OCI-LY1 (cell line): Measurements from ENCODE around the gene SMYD2.

Experiments
- H2AFZ ChIP-seq: fragments of 200-600 bp; sonication (generic), shearing (Covaris generic); 2 replicates; pipeline ENCODE4 v1.6.0; 2014; ENCODE audit warnings: antibody characterized with exemption, mild to moderate bottlenecking, low read length
- H3F3A ChIP-seq: fragments of 200-600 bp; sonication (generic), shearing (Covaris generic); 2 replicates; pipeline ENCODE4 v1.6.0; 2014; ENCODE audit warnings: mild to moderate bottlenecking, antibody characterized with exemption, low read length, moderate library complexity; ENCODE audit not compliant: insufficient read depth
- H3K27ac ChIP-seq: fragments of 200-600 bp; sonication (generic); 2 replicates; pipeline ENCODE4 v1.5.1; 2014; ENCODE audit warnings: low read length, mixed run types, mild to moderate bottlenecking, low read depth; ENCODE audit not compliant: poor library complexity, severe bottlenecking
- H3K27me3 ChIP-seq: fragments of 200-600 bp; sonication (generic); 2 replicates; pipeline ENCODE4 v1.6.0; 2014; ENCODE audit warnings: antibody characterized with exemption, mild to moderate bottlenecking, low read length, moderate library complexity; ENCODE audit not compliant: insufficient read depth
- H3K36me3 ChIP-seq: fragments of 200-600 bp; sonication (generic); 2 replicates; pipeline ENCODE4 v1.6.1; 2014; ENCODE audit warnings: mild to moderate bottlenecking, antibody characterized with exemption, low read length, moderate library complexity, mixed read lengths; ENCODE audit not compliant: insufficient read depth
- H3K4me1 ChIP-seq: fragments of 200-600 bp; sonication (generic); 2 replicates; pipeline ENCODE4 v1.5.1; 2014; ENCODE audit warnings: mild to moderate bottlenecking, low read length, moderate library complexity; ENCODE audit not compliant: insufficient read depth, severe bottlenecking
- H3K4me2 ChIP-seq: fragments of 200-600 bp; sonication (generic), shearing (Covaris generic); 2 replicates; pipeline ENCODE4 v1.6.1; 2014; ENCODE audit warnings: low read length
- H3K4me3 ChIP-seq: fragments of 200-600 bp; sonication (generic); 2 replicates; pipeline ENCODE4 v1.5.1; 2014; ENCODE audit warnings: low read length, low read depth, mild to moderate bottlenecking, mixed read lengths; ENCODE audit not compliant: poor library complexity, severe bottlenecking
- H3K79me2 ChIP-seq: fragments of 200-600 bp; shearing (Covaris generic); 2 replicates; pipeline ENCODE4 v1.6.1; 2016; ENCODE audit warnings: mixed run types, low read length, mixed read lengths; ENCODE audit not compliant: insufficient read depth
- H3K9ac ChIP-seq: fragments of 200-600 bp; sonication (generic), shearing (Covaris generic); 2 replicates; pipeline ENCODE4 v1.6.1; 2014; ENCODE audit warnings: mild to moderate bottlenecking, low read length, mixed read lengths
- H3K9me2 ChIP-seq: fragments of 200-600 bp; sonication (generic), shearing (Covaris generic); 2 replicates; pipeline ENCODE4 v1.6.1; 2014; ENCODE audit warnings: low read depth, mild to moderate bottlenecking, low read length, mixed read lengths
- H3K9me3 ChIP-seq: fragments of 200-600 bp; shearing (Covaris generic); 2 replicates; pipeline ENCODE4 v1.6.1; 2014; ENCODE audit warnings: low read length, mixed read lengths
- H4K20me1 ChIP-seq: fragments of 200-600 bp; sonication (generic), shearing (Covaris generic); 2 replicates; pipeline ENCODE4 v1.6.0; 2016; ENCODE audit warnings: mild to moderate bottlenecking, low read length; ENCODE audit not compliant: insufficient read depth
- CTCF ChIP-seq: fragments of 200-600 bp; sonication (generic), shearing (Covaris generic); IDR thresholded peaks from 2 replicates; pipeline ENCODE4 v1.5.1; 2017; ENCODE audit warnings: mild to moderate bottlenecking, antibody characterized with exemption, low read length, moderate library complexity, mixed read lengths
- EZH2 ChIP-seq: fragments of 200-600 bp; sonication (generic), shearing (Covaris generic); IDR thresholded peaks from 2 replicates; pipeline ENCODE4 v1.8.0; 2017; ENCODE audit warnings: borderline replicate concordance, mixed run types, mild to moderate bottlenecking, antibody characterized with exemption, low read length, moderate library complexity, mixed read lengths

SMYD2 gene

GRCh38 chr1:214301526-214301925 is 20.6 kb downstream of the SMYD2 start:
- no peaks in the 10 kb centered on the region for H3K9me3 ChIP-seq
- no peaks in the 10 kb centered on the region for H3K36me3 ChIP-seq
- TF ChIP-seq EZH2, result no peak
- TF ChIP-seq CTCF, result no peak
- H3F3A ChIP-seq, result no peaks in the 10 kb centered on the region
- H3K27me3 ChIP-seq, result no peaks in the 10 kb centered on the region
- H3K9me2 ChIP-seq, result no peaks in the 10 kb centered on the region
- no peak overlapping the region for H3K4me2 ChIP-seq
- H2AFZ ChIP-seq, result no peak overlapping the region
- H4K20me1 ChIP-seq, result no peaks in the 10 kb centered on the region
- H3K4me3 ChIP-seq, result no peak overlapping the region
- H3K9ac ChIP-seq, result no peak overlapping the region
- no peak overlapping the region for H3K27ac ChIP-seq
- H3K4me1 ChIP-seq, result no peaks in the 10 kb centered on the region
- H3K79me2 ChIP-seq, result no peaks in the 10 kb centered on the region

DNA sequence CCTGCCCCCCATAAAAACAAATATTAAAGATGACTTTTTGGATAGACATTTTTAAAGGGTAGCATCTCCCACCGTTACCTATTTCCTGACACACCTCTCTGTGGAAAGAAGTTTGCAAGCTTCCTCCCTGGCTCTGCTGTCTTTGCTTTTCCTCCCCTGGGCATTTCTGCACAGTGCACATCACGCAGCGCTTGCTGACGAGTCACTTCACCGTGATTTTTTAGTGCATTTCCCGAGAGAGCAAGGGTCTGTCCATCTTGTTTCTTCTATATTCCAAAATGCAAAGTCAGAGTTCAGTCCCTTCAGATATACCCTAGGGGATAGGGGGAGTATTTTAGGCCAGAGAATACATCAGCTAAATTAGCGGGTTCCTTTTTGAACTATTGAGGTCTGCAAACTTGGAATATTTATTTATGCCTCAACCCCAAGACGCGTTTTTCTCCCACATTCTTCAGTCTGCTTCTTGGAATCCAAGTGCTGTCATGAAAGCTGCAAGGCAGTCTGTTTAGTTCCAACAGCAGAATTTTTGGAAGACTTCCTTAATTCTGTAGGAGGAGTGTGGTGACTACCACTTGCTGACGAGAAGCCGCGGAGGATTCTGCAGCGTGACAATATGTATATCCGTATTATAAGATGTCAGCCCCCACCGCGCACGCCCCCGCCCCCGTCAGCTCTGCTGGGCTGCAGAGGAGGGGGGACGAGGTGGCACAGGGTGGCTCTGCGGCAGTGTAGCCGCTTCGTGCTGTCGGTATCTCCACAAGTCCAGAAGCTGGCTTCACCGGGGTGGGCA is 22.4 kb downstream of the SMYD2 start:
- no peaks in the 10 kb centered on the region for H3K9me3 ChIP-seq
- no peaks in the 10 kb centered on the region for H3K36me3 ChIP-seq
- no peaks in the 10 kb centered on the region for H3K27me3 ChIP-seq
- H3K9ac ChIP-seq, result no peak overlapping the region
- H3F3A ChIP-seq, result no peaks in the 10 kb centered on the region
- no peaks in the 10 kb centered on the region for H4K20me1 ChIP-seq
- no peak overlapping the region for H3K27ac ChIP-seq
- H3K4me1 ChIP-seq, result no peaks in the 10 kb centered on the region
- TF ChIP-seq CTCF, result no peak
- TF ChIP-seq EZH2, result no peak
- H3K9me2 ChIP-seq, result no peaks in the 10 kb centered on the region
- no peaks in the 10 kb centered on the region for H3K79me2 ChIP-seq
- H3K4me2 ChIP-seq, result no peak overlapping the region
- H3K4me3 ChIP-seq, result no peak overlapping the region
- no peak overlapping the region for H2AFZ ChIP-seq

- no peaks in the 10 kb centered on the region for H3K9me2 ChIP-seq
- H3K27ac ChIP-seq, result no peak overlapping the region
- H3K4me1 ChIP-seq, result no peaks in the 10 kb centered on the region
- no peak overlapping the region for H2AFZ ChIP-seq
- H3K4me3 ChIP-seq, result no peak overlapping the region
- H3K9ac ChIP-seq, result no peak overlapping the region
- no peaks in the 10 kb centered on the region for H4K20me1 ChIP-seq
- no peak for TF ChIP-seq CTCF
- TF ChIP-seq EZH2, result no peak
- no peaks in the 10 kb centered on the region for H3K9me3 ChIP-seq
- no peaks in the 10 kb centered on the region for H3F3A ChIP-seq
- H3K4me2 ChIP-seq, result no peak overlapping the region
- no peaks in the 10 kb centered on the region for H3K27me3 ChIP-seq
- no peaks in the 10 kb centered on the region for H3K79me2 ChIP-seq
- H3K36me3 ChIP-seq, result no peaks in the 10 kb centered on the region
Measured at GRCh38 chr1:214305164-214305751, 24.3 kb downstream of the SMYD2 start.
